Right atrium auricular region (tissue), 2 donors: Measurements from ENCODE around the gene HS6ST2. TPM values are rescaled to one million over a fixed set of nuclear protein-coding genes. Genes with fewer than 3 reads are reported as not detected.

Experiments
- DNase-seq: peaks from one replicate; pipeline ENCODE4 v3.0.0-alpha.2; 2019; ENCODE audit warnings: low spot score
- H3K27ac ChIP-seq, 2 donors: fragments of 200-600 bp; sonication (generic); 1 replicate in 1 of 2; 2 replicates in 1 of 2; pipeline ENCODE4 v1.5.1; 2016 to 2019
- H3K27me3 ChIP-seq, 2 donors: fragments of 200-600 bp; sonication (generic); one replicate each; pipeline versions ENCODE4 v1.5.1 to v1.6.0; 2017 to 2019
- H3K36me3 ChIP-seq: fragments of 200-600 bp; sonication (generic); one replicate; pipeline ENCODE4 v1.5.1; 2016
- H3K4me1 ChIP-seq, 2 donors: fragments of 200-600 bp; sonication (generic); one replicate each; pipeline versions ENCODE4 v1.5.1 to v1.6.0; 2017 to 2019
- H3K4me3 ChIP-seq, 2 donors: fragments of 200-600 bp; sonication (generic); 1 replicate in 1 of 2; 2 replicates in 1 of 2; pipeline ENCODE4 v1.5.1; 2017 to 2019; ENCODE audit warnings: mild to moderate bottlenecking in 1 of 2, moderate library complexity in 1 of 2
- H3K9me3 ChIP-seq, 2 donors: fragments of 200-600 bp; sonication (generic); one replicate each; pipeline ENCODE4 v1.5.1; 2019
- CTCF ChIP-seq, 2 donors: fragments of 200-600 bp; sonication (generic); IDR thresholded peaks; one replicate each; pipeline ENCODE4 v1.5.1; 2019; ENCODE audit warnings: antibody characterized with exemption in 2 of 2
- total RNA-seq, 2 donors: library from RNA; depleted of rRNA; stranded (reverse); fragments of >200 nt; gene quantifications; one replicate each; pipeline ENCODE4 v1.1.0, GENCODE V29; 2016

Gene HS6ST2
- total RNA-seq, 2 donors from 2014 or later: 0.26 to 0.39 TPM

- Histone ChIP-seq H3K27me3 (no peaks in the 10 kb centered on the region), H3K27ac (no peak overlapping the region), H3K4me3 (no peak overlapping the region), H3K36me3 (no peaks in the 10 kb centered on the region), H3K9me3 (no peaks in the 10 kb centered on the region), H3K4me1 (no peaks in the 10 kb centered on the region)
- TF ChIP-seq CTCF (IDR thresholded peaks at IDR 0.05): no peak
- no peak for DNase-seq
These were observed 334.5 kb downstream of the HS6ST2 start for GRCh38 chrX:132623942-132624341.

- H3K4me3 ChIP-seq: no peak overlapping the region
- H3K27me3 ChIP-seq: no peaks in the 10 kb centered on the region
- no peaks in the 10 kb centered on the region for H3K36me3 ChIP-seq
- H3K9me3 ChIP-seq: no peaks in the 10 kb centered on the region
- no peak for TF ChIP-seq CTCF (IDR thresholded peaks at IDR 0.05)
- H3K27ac ChIP-seq: no peak overlapping the region
- no peak for DNase-seq
- H3K4me1 ChIP-seq: no peaks in the 10 kb centered on the region
These were observed 335.1 kb downstream of the HS6ST2 start for GRCh38 chrX:132623300-132623699.

GRCh38 chrX:132622130-132622529, 336.3 kb downstream of the HS6ST2 start:
- Histone ChIP-seq H3K27me3 (no peaks in the 10 kb centered on the region), H3K4me1 (no peaks in the 10 kb centered on the region), H3K4me3 (no peak overlapping the region), H3K9me3 (no peaks in the 10 kb centered on the region), H3K27ac (no peak overlapping the region), H3K36me3 (no peaks in the 10 kb centered on the region)
- DNase-seq: no peak
- TF ChIP-seq CTCF (IDR thresholded peaks at IDR 0.05): no peak

GRCh38 chrX:132618810-132619209, 339.6 kb downstream of the HS6ST2 start:
- no peaks in the 10 kb centered on the region for H3K36me3 ChIP-seq
- no peak for TF ChIP-seq CTCF (IDR thresholded peaks at IDR 0.05)
- no peak for DNase-seq
- H3K9me3 ChIP-seq: no peaks in the 10 kb centered on the region
- no peaks in the 10 kb centered on the region for H3K4me1 ChIP-seq
- no peak overlapping the region for H3K27ac ChIP-seq
- no peak overlapping the region for H3K4me3 ChIP-seq
- no peaks in the 10 kb centered on the region for H3K27me3 ChIP-seq

- Histone ChIP-seq H3K4me3 (no peak overlapping the region), H3K4me1 (no peaks in the 10 kb centered on the region), H3K27ac (no peak overlapping the region), H3K27me3 (no peaks in the 10 kb centered on the region), H3K36me3 (no peaks in the 10 kb centered on the region), H3K9me3 (no peaks in the 10 kb centered on the region)
- peak in 1 of 2 donors; percentile 54 for TF ChIP-seq CTCF (IDR thresholded peaks at IDR 0.05)
- DNase-seq: no peak
These were observed 342.9 kb downstream of the HS6ST2 start for GRCh38 chrX:132615391-132616131.

- no peak for DNase-seq
- H3K4me1 ChIP-seq: no peaks in the 10 kb centered on the region
- no peaks in the 10 kb centered on the region for H3K27me3 ChIP-seq
- TF ChIP-seq CTCF (IDR thresholded peaks at IDR 0.05): no peak
- no peak overlapping the region for H3K27ac ChIP-seq
- no peak overlapping the region for H3K4me3 ChIP-seq
- no peaks in the 10 kb centered on the region for H3K9me3 ChIP-seq
- no peaks in the 10 kb centered on the region for H3K36me3 ChIP-seq
These were observed 344.1 kb downstream of the HS6ST2 start for GRCh38 chrX:132614297-132614696.
